ENCODE results near the gene PDE2A. TPM values are rescaled to one million over a fixed set of nuclear protein-coding genes. Genes with fewer than 3 reads are reported as not detected.

Gene PDE2A
- total RNA-seq, 2 donors from 2014 or later = 3.7 to 13.3 TPM

- H3K36me3 Mint-ChIP-seq (ENCODE audit: low read depth) = no peaks in the 10 kb centered on the region
- H3K27ac Mint-ChIP-seq = no peak overlapping the region
- no peak for TF ChIP-seq CTCF (conservative IDR thresholded peaks at IDR 0.05)
- H3K9me3 ChIP-seq (ENCODE audit: control insufficient read depth, low read length) = no peaks in the 10 kb centered on the region
- H3K4me3 ChIP-seq (ENCODE audit: low read length) = no peak overlapping the region
- H3K27me3 Mint-ChIP-seq (ENCODE audit: insufficient read depth) = peaks cover 2% of the 10 kb centered on the region
- no peaks in the 10 kb centered on the region for H3K4me1 ChIP-seq (ENCODE audit: control insufficient read depth, insufficient read depth, low read length)
- no peaks in the 10 kb centered on the region for H3K9me3 Mint-ChIP-seq
- whole genome bisulfite sequencing, 2 experiments (ENCODE audit: insufficient coverage in 1 of 2, insufficient read length in 1 of 2) = 78 to 83% methylated on average over 13 to 20 of the region's 20 CpGs
- peaks cover 1% of the 10 kb centered on the region for H3K4me1 Mint-ChIP-seq
- no peak overlapping the region for H3K4me3 Mint-ChIP-seq
- no peaks in the 10 kb centered on the region for H3K36me3 ChIP-seq (ENCODE audit: control insufficient read depth, insufficient read depth, low read length)
- DNase-seq = no peak
- H3K27me3 ChIP-seq (ENCODE audit: control insufficient read depth, insufficient read depth, low read length, poor library complexity, severe bottlenecking) = no peaks in the 10 kb centered on the region
- no peak overlapping the region for H3K9ac ChIP-seq (ENCODE audit: extremely low read depth, low read length, poor library complexity, severe bottlenecking)
- H3K27ac ChIP-seq (ENCODE audit: low read depth, low read length) = no peak overlapping the region
Measured at GRCh38 chr11:72625691-72626413, 48.4 kb downstream of the PDE2A start.

GRCh38 chr11:72624496-72625201 lies 49.6 kb downstream of the PDE2A start:
- no peak for TF ChIP-seq CTCF (conservative IDR thresholded peaks at IDR 0.05)
- H3K4me3 Mint-ChIP-seq = no peak overlapping the region
- H3K36me3 Mint-ChIP-seq (ENCODE audit: low read depth) = no peaks in the 10 kb centered on the region
- Histone ChIP-seq H3K9me3 (ENCODE audit: control insufficient read depth, low read length) (no peaks in the 10 kb centered on the region), H3K4me1 (ENCODE audit: control insufficient read depth, insufficient read depth, low read length) (no peaks in the 10 kb centered on the region), H3K27ac (ENCODE audit: low read depth, low read length) (no peak overlapping the region), H3K9ac (ENCODE audit: extremely low read depth, low read length, poor library complexity, severe bottlenecking) (no peak overlapping the region), H3K36me3 (ENCODE audit: control insufficient read depth, insufficient read depth, low read length) (no peaks in the 10 kb centered on the region), H3K27me3 (ENCODE audit: control insufficient read depth, insufficient read depth, low read length, poor library complexity, severe bottlenecking) (no peaks in the 10 kb centered on the region), H3K4me3 (ENCODE audit: low read length) (no peak overlapping the region)
- H3K9me3 Mint-ChIP-seq = no peaks in the 10 kb centered on the region
- WGBS, 2 experiments (ENCODE audit: insufficient coverage in 1 of 2, insufficient read length in 1 of 2) = 91 to 95% methylated on average over 11 to 12 of the region's 12 CpGs
- DNase-seq = no peak
- no peaks in the 10 kb centered on the region for H3K27me3 Mint-ChIP-seq (ENCODE audit: insufficient read depth)
- H3K27ac Mint-ChIP-seq = no peak overlapping the region
- H3K4me1 Mint-ChIP-seq = peaks cover 3% of the 10 kb centered on the region

- H3K27me3 ChIP-seq (ENCODE audit: control insufficient read depth, insufficient read depth, low read length, poor library complexity, severe bottlenecking) = no peaks in the 10 kb centered on the region
- H3K4me3 ChIP-seq (ENCODE audit: low read length) = no peak overlapping the region
- no peak for TF ChIP-seq CTCF (conservative IDR thresholded peaks at IDR 0.05)
- Mint-ChIP-seq H3K4me1 (peaks cover 4% of the 10 kb centered on the region), H3K9me3 (no peaks in the 10 kb centered on the region), H3K27me3 (ENCODE audit: insufficient read depth) (no peaks in the 10 kb centered on the region), H3K4me3 (no peak overlapping the region), H3K27ac (no peak overlapping the region), H3K36me3 (ENCODE audit: low read depth) (no peaks in the 10 kb centered on the region)
- 81% methylated on average over 5 to 8 of the region's 8 CpGs for WGBS, 2 experiments (ENCODE audit: insufficient coverage in 1 of 2, insufficient read length in 1 of 2)
- H3K9ac ChIP-seq (ENCODE audit: extremely low read depth, low read length, poor library complexity, severe bottlenecking) = no peak overlapping the region
- no peak overlapping the region for H3K27ac ChIP-seq (ENCODE audit: low read depth, low read length)
- no peaks in the 10 kb centered on the region for H3K4me1 ChIP-seq (ENCODE audit: control insufficient read depth, insufficient read depth, low read length)
- no peaks in the 10 kb centered on the region for H3K9me3 ChIP-seq (ENCODE audit: control insufficient read depth, low read length)
- no peak for DNase-seq
- H3K36me3 ChIP-seq (ENCODE audit: control insufficient read depth, insufficient read depth, low read length) = no peaks in the 10 kb centered on the region
Measured at GRCh38 chr11:72623052-72623451, 51.2 kb downstream of the PDE2A start.

All from endodermal cell (in vitro differentiated cells).